ENCODE data around the gene DISP3.

GRCh38 chr1:11526071-11526895 is 47.3 kb downstream of the DISP3 start:
- TF ChIP-seq EP300 (IDR thresholded peaks at IDR 0.05; ENCODE audit: borderline replicate concordance in 1 of 2, low read depth in 1 of 2, low read length in 1 of 2) (no peak), EZH2phosphoT487 (IDR thresholded peaks at IDR 0.05; ENCODE audit: borderline replicate concordance, low read depth) (no peak), CTCF (IDR thresholded peaks at IDR 0.05) (no peak), SIN3A (IDR thresholded peaks at IDR 0.05; ENCODE audit: borderline replicate concordance, low read depth, low read length) (no peak), RAD21 (IDR thresholded peaks at IDR 0.05; ENCODE audit: low read length) (no peak), POLR2AphosphoS5 (IDR thresholded peaks at IDR 0.05; ENCODE audit: low read depth, low read length) (no peak), FOXM1 (IDR thresholded peaks at IDR 0.05; ENCODE audit: low read depth) (no peak), MAX (IDR thresholded peaks at IDR 0.05; ENCODE audit: low read depth) (no peak), FOXJ3 (CRISPR knock-in tag; IDR thresholded peaks at IDR 0.05) (no peak), MEF2A (IDR thresholded peaks at IDR 0.05; ENCODE audit: borderline replicate concordance, low read depth) (no peak)
